B cell (primary cell): Measurements from ENCODE around the gene LAMC3. TPM values are rescaled to one million over a fixed set of nuclear protein-coding genes. Genes with fewer than 3 reads are reported as not detected.

Experiments
- ATAC-seq: fragments of 200-7000 bp; cut with Tn5 transposase; one replicate; pipeline ENCODE4 v1.10.0; 2021; ENCODE audit warnings: low read depth, mild to moderate bottlenecking, moderate number of reproducible peaks, moderate library complexity
- CTCF ChIA-PET: fragments of 350-600 bp; sonication (Branson Sonifier 250); formaldehyde crosslinking; loops from one replicate; lab custom pipeline; 2021; ENCODE audit warnings: antibody characterized with exemption, inconsistent platforms; lab: Charles Lee
- POLR2A ChIA-PET: fragments of 350-600 bp; sonication (Branson Sonifier 250); formaldehyde crosslinking; loops from one replicate; lab custom pipeline; 2021; ENCODE audit warnings: antibody characterized with exemption; lab: Charles Lee
- DNase-seq: peaks from one replicate; pipeline ENCODE4 v3.0.0; 2013
- H2AFZ ChIP-seq: 2 replicates; pipeline ENCODE4 v1.6.1; 2012; ENCODE audit warnings: mild to moderate bottlenecking, low read depth, low read length; ENCODE audit not compliant: insufficient read depth, poor library complexity, severe bottlenecking
- H3K27ac ChIP-seq, 2 donors: 1 replicate in 1 of 2; 2 replicates in 1 of 2; pipeline ENCODE4 v1.5.1; 2012 to 2013; ENCODE audit warnings: low read length in 2 of 2, mild to moderate bottlenecking in 2 of 2, moderate library complexity in 1 of 2
- H3K27me3 ChIP-seq, 4 experiments: fragments of 200-600 bp in 1 of 4; sonication (generic) in 1 of 4; replicated peaks in 1 of 4; 1 replicate in 2 of 4; 2 replicates in 2 of 4; pipeline versions ENCODE4 v1.6.1 to v1.7.0; 2013 to 2016; ENCODE audit warnings: low read length in 3 of 4, mild to moderate bottlenecking in 2 of 4, mixed read lengths in 1 of 4, moderate library complexity in 1 of 4; ENCODE audit not compliant: insufficient read depth in 4 of 4, control insufficient read depth in 3 of 4; ENCODE audit errors: control extremely low read depth in 1 of 4
- H3K36me3 ChIP-seq, 2 experiments: replicated peaks in 1 of 2; 1 replicate in 1 of 2; 2 replicates in 1 of 2; pipeline versions ENCODE4 v1.6.1 to v1.7.1; 2013; ENCODE audit warnings: low read length in 1 of 2; ENCODE audit not compliant: insufficient read depth in 2 of 2, control insufficient read depth in 1 of 2; ENCODE audit errors: control extremely low read depth in 1 of 2, extremely low read depth in 1 of 2
- H3K4me1 ChIP-seq, 2 donors: fragments of 200-600 bp in 1 of 2; sonication (generic) in 1 of 2; 1 replicate in 1 of 2; 2 replicates in 1 of 2; pipeline versions ENCODE4 v1.5.1 to v1.6.1; 2013 to 2017; ENCODE audit warnings: low read length in 2 of 2; ENCODE audit not compliant: control insufficient read depth in 2 of 2, insufficient read depth in 2 of 2
- H3K4me2 ChIP-seq: replicated peaks from 2 replicates; pipeline ENCODE3; 2012; ENCODE audit warnings: mild to moderate bottlenecking, low read depth, low read length; ENCODE audit not compliant: poor library complexity, severe bottlenecking
- H3K4me3 ChIP-seq, 5 experiments: fragments of 200-600 bp in 1 of 5; sonication (generic) in 1 of 5; 1 replicate in 3 of 5; 2 replicates in 2 of 5; pipeline versions ENCODE4 v1.5.1 to v1.7.0; 2011 to 2016; ENCODE audit warnings: low read length in 4 of 5, mild to moderate bottlenecking in 4 of 5, low read depth in 2 of 5, control low read depth in 1 of 5, moderate library complexity in 1 of 5; ENCODE audit not compliant: insufficient read depth in 1 of 5; ENCODE audit errors: control extremely low read depth in 1 of 5, extremely low read depth in 1 of 5
- H3K79me2 ChIP-seq: fragments of 200-600 bp; sonication (generic); one replicate; pipeline ENCODE4 v1.6.0; 2016; ENCODE audit warnings: low read length; ENCODE audit not compliant: control insufficient read depth, insufficient read depth
- H3K9ac ChIP-seq: fragments of 200-600 bp; sonication (generic); 2 replicates; pipeline ENCODE4 v1.6.1; 2017; ENCODE audit warnings: mild to moderate bottlenecking, low read length, moderate library complexity
- H3K9me3 ChIP-seq, 3 donors: one replicate each; pipeline versions ENCODE4 v1.6.1 to v1.7.1; 2013; ENCODE audit warnings: low read length in 2 of 3; ENCODE audit not compliant: control insufficient read depth in 2 of 3, insufficient read depth in 1 of 3; ENCODE audit errors: control extremely low read depth in 1 of 3
- H4K20me1 ChIP-seq: 2 replicates; pipeline ENCODE4 v1.6.0; 2012; ENCODE audit warnings: mild to moderate bottlenecking, low read length; ENCODE audit not compliant: insufficient read depth, control insufficient read depth, poor library complexity, severe bottlenecking
- H3K27ac Mint-ChIP-seq: one replicate; pipeline ENCODE4 v1.8.0; 2021; ENCODE audit warnings: mixed read lengths
- H3K27me3 Mint-ChIP-seq: one replicate; pipeline ENCODE4 v1.8.0; 2021; ENCODE audit warnings: mixed read lengths
- H3K4me1 Mint-ChIP-seq: one replicate; pipeline ENCODE4 v1.8.0; 2021; ENCODE audit warnings: mixed read lengths
- H3K4me3 Mint-ChIP-seq: one replicate; pipeline ENCODE4 v1.8.0; 2021; ENCODE audit warnings: mixed read lengths
- H3K9me3 Mint-ChIP-seq: one replicate; pipeline ENCODE4 v1.8.0; 2022; ENCODE audit warnings: mixed read lengths; ENCODE audit not compliant: insufficient read depth
- CTCF ChIP-seq: fragments of 200-600 bp; IDR thresholded peaks from one replicate; pipeline ENCODE4 v1.8.0; 2022; ENCODE audit warnings: antibody characterized with exemption, mild to moderate bottlenecking
- EZH2 ChIP-seq: IDR thresholded peaks from 2 replicates; pipeline ENCODE4 v1.6.1; 2012; ENCODE audit warnings: borderline replicate concordance, low read depth, mild to moderate bottlenecking, moderate library complexity, low read length; ENCODE audit not compliant: insufficient read depth, poor library complexity, severe bottlenecking
- WGBS: methylation state at CpG from one replicate; pipeline ENCODE4 v1.1.5; 2013; ENCODE audit warnings: missing lambda C conversion rate; ENCODE audit not compliant: insufficient coverage; 5-methylcytosine and 5-hydroxymethylcytosine counted together
- intact Hi-C: fragments of 100-400 bp; cut with micrococcal nuclease; formaldehyde crosslinking; loops from one replicate; pipeline ENCODE4 v1.10.0; 2022
- polyA plus RNA-seq: library from polyadenylated mRNA; depleted of rRNA; stranded (reverse); fragments of >200 nt; gene quantifications from 2 replicates; pipeline ENCODE4 v1.2.3, GENCODE V29; 2012
- total RNA-seq, 2 donors: library from RNA; stranded (reverse); fragments of 120-200 nt in 1 of 2; gene quantifications; 1 replicate in 1 of 2; 2 replicates in 1 of 2; pipeline versions ENCODE4 v1.2.3 to v1.2.4, GENCODE V29; 2013 to 2022

The LAMC3 gene
- total and polyA plus RNA-seq, 2 donors (not counting 1 experiment from before 2014, with no cell fraction given) = 0.25 to 0.45 TPM

- no peak for ATAC-seq
- Histone ChIP-seq H3K79me2 (no peaks in the 10 kb centered on the region), H3K27ac (no peak overlapping the region), H2AFZ (no peak overlapping the region), H3K4me1 (no peaks in the 10 kb centered on the region), H3K9me3 (no peaks in the 10 kb centered on the region), H3K9ac (no peak overlapping the region), H3K36me3 (no peaks in the 10 kb centered on the region), H3K4me2 (no peak overlapping the region), H3K27me3 (no peaks in the 10 kb centered on the region), H4K20me1 (no peaks in the 10 kb centered on the region), H3K4me3 (no peak overlapping the region)
- ChIA-PET POLR2A (no interaction called here), CTCF (no interaction called here)
- intact Hi-C loops = no loop called here
- TF ChIP-seq CTCF (no peak), EZH2 (no peak)
- no peaks in the 10 kb centered on the region for H3K9me3 Mint-ChIP-seq
- H3K4me3 Mint-ChIP-seq = no peak overlapping the region
- 90% methylated on average over 9 of the region's 10 CpGs for WGBS
- DNase-seq = no peak
- no peaks in the 10 kb centered on the region for H3K4me1 Mint-ChIP-seq
- no peak overlapping the region for H3K27ac Mint-ChIP-seq
- peaks cover 4% of the 10 kb centered on the region for H3K27me3 Mint-ChIP-seq
Measured at GRCh38 chr9:130987738-130988399, 21.1 kb upstream of the LAMC3 start.

- Histone ChIP-seq H3K4me2 (no peak overlapping the region), H4K20me1 (no peaks in the 10 kb centered on the region)
- WGBS = 100% methylated on average over 1 of the region's 2 CpGs
Measured at GRCh38 chr9:130988400-130988747, 20.6 kb upstream of the LAMC3 start.

More at GRCh38 chr9:130988400-130988747, 20.6 kb upstream of the LAMC3 start:
- intact Hi-C loops = no loop called here
- Histone ChIP-seq H3K79me2 (no peaks in the 10 kb centered on the region), H3K9ac (no peak overlapping the region), H3K27ac (no peak overlapping the region), H3K4me1 (no peaks in the 10 kb centered on the region), H2AFZ (no peak overlapping the region), H3K9me3 (no peaks in the 10 kb centered on the region), H3K4me3 (no peak overlapping the region), H3K36me3 (no peaks in the 10 kb centered on the region), H3K27me3 (no peaks in the 10 kb centered on the region)
- no peak overlapping the region for H3K27ac Mint-ChIP-seq
- no peak for DNase-seq
- no peaks in the 10 kb centered on the region for H3K4me1 Mint-ChIP-seq
- POLR2A ChIA-PET = no interaction called here
- no peak for ATAC-seq
- no peak overlapping the region for H3K4me3 Mint-ChIP-seq
- CTCF ChIA-PET = no interaction called here
- TF ChIP-seq EZH2 = no peak
- TF ChIP-seq CTCF = no peak
- no peaks in the 10 kb centered on the region for H3K9me3 Mint-ChIP-seq
- peaks cover 4% of the 10 kb centered on the region for H3K27me3 Mint-ChIP-seq
